NT2/D1 (cell line): ENCODE data around the gene HDAC3.

Experiments used
- YY1 ChIP-seq: IDR thresholded peaks from 2 replicates; pipeline ENCODE4 v1.6.1; 2011; ENCODE audit not compliant: insufficient read length, insufficient read depth
- ZNF274 ChIP-seq: IDR thresholded peaks from 2 replicates; pipeline ENCODE4 v1.6.1; 2011; ENCODE audit warnings: mild to moderate bottlenecking, low read depth, low read length

DNA sequence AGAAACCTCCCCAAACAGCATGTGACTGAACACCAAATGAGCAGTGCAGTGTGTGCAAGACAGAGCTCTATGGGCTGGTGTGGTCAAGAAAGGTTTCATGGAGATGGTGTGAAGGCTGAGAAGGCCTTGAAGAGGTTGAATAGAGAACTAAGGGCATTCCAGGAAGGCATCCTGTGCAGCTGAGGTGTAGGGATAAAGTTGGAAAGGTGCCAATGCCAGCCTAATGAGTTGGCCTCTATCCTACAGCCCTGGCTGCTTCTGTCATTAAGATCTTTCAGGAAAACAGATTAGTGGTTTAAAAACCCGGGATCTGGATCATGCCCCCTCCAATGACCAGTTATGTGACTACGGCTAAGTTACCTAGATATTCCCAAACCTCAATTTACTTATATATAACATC is 4.0 kb downstream of the HDAC3 start:
- TF ChIP-seq ZNF274: no peak
- TF ChIP-seq YY1: no peak
